ENCODE data around the gene CNKSR3. TPM values are rescaled to one million over a fixed set of nuclear protein-coding genes. Genes with fewer than 3 reads are reported as not detected.

Gene CNKSR3
- total RNA-seq, 2 donors from 2014 or later, result 11.5 to 16.8 TPM

GRCh38 chr6:154509421-154510143 is 903 bp downstream of the CNKSR3 start:
- H3K27me3 ChIP-seq, result no peaks in the 10 kb centered on the region
- H3K27ac ChIP-seq, result peak overlapping the region; percentile 96 to 98
- H3K4me3 ChIP-seq, result peak overlapping the region; percentile 79 to 85
- peak; percentile 61 for DNase-seq (ENCODE audit: low spot score)
- H3K4me1 ChIP-seq, result peaks cover 0 to 37% of the 10 kb centered on the region in 2 donors
- H3K9me3 ChIP-seq, result no peaks in the 10 kb centered on the region
- no peaks in the 10 kb centered on the region for H3K36me3 ChIP-seq
- TF ChIP-seq, protein P1, sequence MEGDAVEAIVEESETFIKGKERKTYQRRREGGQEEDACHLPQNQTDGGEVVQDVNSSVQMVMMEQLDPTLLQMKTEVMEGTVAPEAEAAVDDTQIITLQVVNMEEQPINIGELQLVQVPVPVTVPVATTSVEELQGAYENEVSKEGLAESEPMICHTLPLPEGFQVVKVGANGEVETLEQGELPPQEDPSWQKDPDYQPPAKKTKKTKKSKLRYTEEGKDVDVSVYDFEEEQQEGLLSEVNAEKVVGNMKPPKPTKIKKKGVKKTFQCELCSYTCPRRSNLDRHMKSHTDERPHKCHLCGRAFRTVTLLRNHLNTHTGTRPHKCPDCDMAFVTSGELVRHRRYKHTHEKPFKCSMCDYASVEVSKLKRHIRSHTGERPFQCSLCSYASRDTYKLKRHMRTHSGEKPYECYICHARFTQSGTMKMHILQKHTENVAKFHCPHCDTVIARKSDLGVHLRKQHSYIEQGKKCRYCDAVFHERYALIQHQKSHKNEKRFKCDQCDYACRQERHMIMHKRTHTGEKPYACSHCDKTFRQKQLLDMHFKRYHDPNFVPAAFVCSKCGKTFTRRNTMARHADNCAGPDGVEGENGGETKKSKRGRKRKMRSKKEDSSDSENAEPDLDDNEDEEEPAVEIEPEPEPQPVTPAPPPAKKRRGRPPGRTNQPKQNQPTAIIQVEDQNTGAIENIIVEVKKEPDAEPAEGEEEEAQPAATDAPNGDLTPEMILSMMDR (IDR thresholded peaks at IDR 0.05), result no peak

GRCh38 chr6:154508573-154509375 is 1.7 kb downstream of the CNKSR3 start:
- Histone ChIP-seq H3K27ac (peak overlapping the region; percentile 96 to 98), H3K36me3 (no peaks in the 10 kb centered on the region), H3K27me3 (no peaks in the 10 kb centered on the region), H3K4me3 (peak overlapping the region; percentile 79 to 85), H3K9me3 (no peaks in the 10 kb centered on the region), H3K4me1 (peaks cover 0 to 37% of the 10 kb centered on the region in 2 donors)
- DNase-seq (ENCODE audit: low spot score), result no peak
- TF ChIP-seq, protein P1 (IDR thresholded peaks at IDR 0.05), result no peak

- H3K27me3 ChIP-seq, result no peaks in the 10 kb centered on the region
- TF ChIP-seq, protein P1 (IDR thresholded peaks at IDR 0.05), result no peak
- no peak for DNase-seq (ENCODE audit: low spot score)
- H3K27ac ChIP-seq, result peak overlapping the region; percentile 96 to 98
- H3K9me3 ChIP-seq, result no peaks in the 10 kb centered on the region
- no peaks in the 10 kb centered on the region for H3K36me3 ChIP-seq
- peak overlapping the region in 1 of 2 donors; percentile 6 for H3K4me3 ChIP-seq
- H3K4me1 ChIP-seq, result peaks cover 0 to 37% of the 10 kb centered on the region in 2 donors
Observed at GRCh38 chr6:154506991-154507898, 3.2 kb downstream of the CNKSR3 start.

- Histone ChIP-seq H3K36me3 (no peaks in the 10 kb centered on the region), H3K4me3 (no peak overlapping the region), H3K27me3 (no peaks in the 10 kb centered on the region), H3K27ac (peak overlapping the region in 1 of 2 donors; percentile 98), H3K4me1 (peaks cover 0 to 32% of the 10 kb centered on the region in 2 donors), H3K9me3 (no peaks in the 10 kb centered on the region)
- no peak for DNase-seq (ENCODE audit: low spot score)
- TF ChIP-seq, protein P1 (IDR thresholded peaks at IDR 0.05), result no peak
Observed at GRCh38 chr6:154506582-154506981, 3.9 kb downstream of the CNKSR3 start.

DNA sequence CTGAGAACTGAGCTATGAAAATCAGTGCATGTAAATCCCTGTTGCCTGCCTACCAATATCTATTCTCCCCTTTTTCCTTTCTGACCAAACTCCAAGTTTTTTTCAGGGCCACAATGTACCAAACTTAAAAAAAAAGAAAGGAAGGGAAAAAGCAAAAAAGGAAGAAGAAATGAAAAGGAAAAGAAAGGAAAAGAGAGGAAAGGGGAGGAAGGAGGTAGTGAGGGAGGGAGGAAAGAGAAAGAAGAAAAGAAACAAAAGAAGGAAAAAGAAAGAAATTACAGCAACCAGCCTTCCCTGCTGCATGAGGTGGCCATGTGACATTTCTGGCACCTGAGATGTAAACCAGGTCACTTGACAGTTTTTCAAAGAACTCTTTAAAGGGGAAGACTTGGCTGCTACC is 4.4 kb downstream of the CNKSR3 start:
- TF ChIP-seq, protein P1 (IDR thresholded peaks at IDR 0.05), result no peak
- no peak for DNase-seq (ENCODE audit: low spot score)
- Histone ChIP-seq H3K4me1 (peaks cover 0 to 32% of the 10 kb centered on the region in 2 donors), H3K9me3 (no peaks in the 10 kb centered on the region), H3K36me3 (no peaks in the 10 kb centered on the region), H3K27ac (no peak overlapping the region), H3K27me3 (no peaks in the 10 kb centered on the region), H3K4me3 (no peak overlapping the region)
